Panc1 (cell line): ENCODE data around the gene FAM76B.

Experiments
- POLR2AphosphoS5 ChIP-seq: IDR thresholded peaks from 2 replicates; pipeline ENCODE4 v1.6.1; 2012; ENCODE audit warnings: mild to moderate bottlenecking, low read depth, low read length, moderate library complexity
- SIN3A ChIP-seq: IDR thresholded peaks from 2 replicates; pipeline ENCODE4 v1.6.1; 2012; ENCODE audit warnings: low read depth, mild to moderate bottlenecking, low read length, moderate library complexity, borderline replicate concordance; ENCODE audit not compliant: insufficient read depth
- TCF7L2 ChIP-seq: IDR thresholded peaks from 2 replicates; pipeline ENCODE4 v1.6.1; 2011; ENCODE audit warnings: mild to moderate bottlenecking, low read depth, low read length, inconsistent platforms
- TF ChIP-seq, protein P1 (sequence below): fragments of 450-650 bp; IDR thresholded peaks from 2 replicates; pipeline ENCODE4 v1.5.1; 2017; ENCODE audit warnings: mild to moderate bottlenecking
- TF ChIP-seq, protein P2 (sequence below), 2 experiments: IDR thresholded peaks; 2 replicates each; pipeline ENCODE4 v1.6.1; 2011 to 2012; ENCODE audit warnings: low read depth in 2 of 2, control low read depth in 1 of 2, low read length in 1 of 2, mild to moderate bottlenecking in 1 of 2, moderate library complexity in 1 of 2; ENCODE audit not compliant: insufficient read depth in 1 of 2

DNA sequence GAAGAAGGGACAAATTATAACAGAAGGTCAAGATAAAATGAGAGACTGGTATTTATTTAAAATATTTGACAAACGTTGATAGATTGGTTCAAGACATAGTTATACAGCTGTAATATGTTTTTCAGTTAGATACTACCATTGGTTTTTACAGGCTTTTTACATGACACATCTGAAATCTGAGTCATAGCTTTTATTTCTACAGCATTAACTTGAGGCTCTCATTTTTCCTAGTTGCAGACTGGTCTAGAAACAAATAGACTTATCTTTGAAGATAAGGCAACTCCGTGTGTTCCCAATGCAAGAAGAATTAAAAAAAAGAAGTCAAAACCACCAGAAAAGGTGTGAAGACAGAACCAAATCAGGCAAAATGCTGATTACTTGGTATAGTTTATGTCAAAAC is 32.1 kb upstream of the FAM76B start:
- TF ChIP-seq, protein P1, sequence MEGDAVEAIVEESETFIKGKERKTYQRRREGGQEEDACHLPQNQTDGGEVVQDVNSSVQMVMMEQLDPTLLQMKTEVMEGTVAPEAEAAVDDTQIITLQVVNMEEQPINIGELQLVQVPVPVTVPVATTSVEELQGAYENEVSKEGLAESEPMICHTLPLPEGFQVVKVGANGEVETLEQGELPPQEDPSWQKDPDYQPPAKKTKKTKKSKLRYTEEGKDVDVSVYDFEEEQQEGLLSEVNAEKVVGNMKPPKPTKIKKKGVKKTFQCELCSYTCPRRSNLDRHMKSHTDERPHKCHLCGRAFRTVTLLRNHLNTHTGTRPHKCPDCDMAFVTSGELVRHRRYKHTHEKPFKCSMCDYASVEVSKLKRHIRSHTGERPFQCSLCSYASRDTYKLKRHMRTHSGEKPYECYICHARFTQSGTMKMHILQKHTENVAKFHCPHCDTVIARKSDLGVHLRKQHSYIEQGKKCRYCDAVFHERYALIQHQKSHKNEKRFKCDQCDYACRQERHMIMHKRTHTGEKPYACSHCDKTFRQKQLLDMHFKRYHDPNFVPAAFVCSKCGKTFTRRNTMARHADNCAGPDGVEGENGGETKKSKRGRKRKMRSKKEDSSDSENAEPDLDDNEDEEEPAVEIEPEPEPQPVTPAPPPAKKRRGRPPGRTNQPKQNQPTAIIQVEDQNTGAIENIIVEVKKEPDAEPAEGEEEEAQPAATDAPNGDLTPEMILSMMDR = no peak
- no peak for TF ChIP-seq SIN3A
- TF ChIP-seq POLR2AphosphoS5 = no peak
- TF ChIP-seq, protein P2, sequence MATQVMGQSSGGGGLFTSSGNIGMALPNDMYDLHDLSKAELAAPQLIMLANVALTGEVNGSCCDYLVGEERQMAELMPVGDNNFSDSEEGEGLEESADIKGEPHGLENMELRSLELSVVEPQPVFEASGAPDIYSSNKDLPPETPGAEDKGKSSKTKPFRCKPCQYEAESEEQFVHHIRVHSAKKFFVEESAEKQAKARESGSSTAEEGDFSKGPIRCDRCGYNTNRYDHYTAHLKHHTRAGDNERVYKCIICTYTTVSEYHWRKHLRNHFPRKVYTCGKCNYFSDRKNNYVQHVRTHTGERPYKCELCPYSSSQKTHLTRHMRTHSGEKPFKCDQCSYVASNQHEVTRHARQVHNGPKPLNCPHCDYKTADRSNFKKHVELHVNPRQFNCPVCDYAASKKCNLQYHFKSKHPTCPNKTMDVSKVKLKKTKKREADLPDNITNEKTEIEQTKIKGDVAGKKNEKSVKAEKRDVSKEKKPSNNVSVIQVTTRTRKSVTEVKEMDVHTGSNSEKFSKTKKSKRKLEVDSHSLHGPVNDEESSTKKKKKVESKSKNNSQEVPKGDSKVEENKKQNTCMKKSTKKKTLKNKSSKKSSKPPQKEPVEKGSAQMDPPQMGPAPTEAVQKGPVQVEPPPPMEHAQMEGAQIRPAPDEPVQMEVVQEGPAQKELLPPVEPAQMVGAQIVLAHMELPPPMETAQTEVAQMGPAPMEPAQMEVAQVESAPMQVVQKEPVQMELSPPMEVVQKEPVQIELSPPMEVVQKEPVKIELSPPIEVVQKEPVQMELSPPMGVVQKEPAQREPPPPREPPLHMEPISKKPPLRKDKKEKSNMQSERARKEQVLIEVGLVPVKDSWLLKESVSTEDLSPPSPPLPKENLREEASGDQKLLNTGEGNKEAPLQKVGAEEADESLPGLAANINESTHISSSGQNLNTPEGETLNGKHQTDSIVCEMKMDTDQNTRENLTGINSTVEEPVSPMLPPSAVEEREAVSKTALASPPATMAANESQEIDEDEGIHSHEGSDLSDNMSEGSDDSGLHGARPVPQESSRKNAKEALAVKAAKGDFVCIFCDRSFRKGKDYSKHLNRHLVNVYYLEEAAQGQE (IDR thresholded peaks at IDR 0.05; ENCODE audit: insufficient read depth in 1 of 2, low read depth in 2 of 2, low read length in 1 of 2) = no peak
- no peak for TF ChIP-seq TCF7L2
